ENCODE results near the gene EXTL2.
"Not testable (repeated sequence)": the region's sequence is repeated elsewhere in the genome, so short reads cannot be mapped to it uniquely, and the experiment has no call there.

EXTL2 gene

DNA sequence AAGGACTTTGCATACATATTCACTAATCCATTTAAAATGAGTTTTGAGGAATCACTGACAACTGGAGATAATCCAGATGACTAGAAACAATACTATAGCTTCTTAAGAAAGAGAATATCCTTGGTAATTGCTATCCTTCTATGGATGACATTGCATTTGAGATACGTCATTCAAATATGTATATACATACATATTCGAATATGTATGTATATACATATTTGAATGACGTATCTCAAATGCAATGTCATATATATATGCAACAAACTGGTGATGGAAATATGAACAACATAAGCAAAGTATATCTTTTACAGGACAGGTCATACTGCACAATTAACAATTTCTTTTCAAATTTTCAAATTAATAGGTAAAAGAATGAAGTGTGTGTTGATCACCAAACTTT is 41.7 kb downstream of the EXTL2 start:
- no peak for DNase-seq

GRCh38 chr1:100851726-100852125 is 42.9 kb downstream of the EXTL2 start:
- DNase-seq = no peak

DNA sequence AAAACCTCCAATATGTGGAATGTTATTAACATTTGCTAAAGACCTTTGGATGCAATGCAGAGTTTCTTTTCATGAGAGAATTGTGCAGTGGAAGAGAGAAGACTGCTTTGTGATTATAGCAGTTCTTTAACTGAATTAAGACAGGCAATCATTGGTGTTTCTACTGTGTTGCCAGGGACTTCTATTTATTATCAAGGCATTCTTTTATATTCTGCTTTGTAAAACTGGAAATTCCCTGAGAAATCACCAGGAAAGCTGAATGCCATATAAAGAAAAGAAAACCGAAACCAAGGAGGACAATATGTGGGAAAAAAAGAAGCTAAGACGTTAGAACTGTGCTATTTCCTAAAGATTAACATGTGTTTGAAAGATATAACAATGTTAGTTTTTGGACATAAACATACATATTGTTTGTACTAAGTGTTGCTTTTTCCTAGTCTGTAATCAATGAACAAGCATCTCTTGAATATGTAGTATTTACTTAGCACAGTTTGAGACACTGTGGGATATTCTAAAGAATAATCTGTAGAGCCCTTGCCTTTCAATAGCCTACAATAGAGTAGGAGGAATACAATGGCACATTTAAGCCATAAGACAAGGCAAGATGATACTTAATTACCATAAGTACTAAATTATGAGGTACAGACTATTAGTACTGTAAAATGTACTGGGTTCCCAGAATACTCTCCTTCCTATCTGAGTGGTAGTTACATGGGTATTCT is 47.1 kb downstream of the EXTL2 start:
- no peak for DNase-seq

DNA sequence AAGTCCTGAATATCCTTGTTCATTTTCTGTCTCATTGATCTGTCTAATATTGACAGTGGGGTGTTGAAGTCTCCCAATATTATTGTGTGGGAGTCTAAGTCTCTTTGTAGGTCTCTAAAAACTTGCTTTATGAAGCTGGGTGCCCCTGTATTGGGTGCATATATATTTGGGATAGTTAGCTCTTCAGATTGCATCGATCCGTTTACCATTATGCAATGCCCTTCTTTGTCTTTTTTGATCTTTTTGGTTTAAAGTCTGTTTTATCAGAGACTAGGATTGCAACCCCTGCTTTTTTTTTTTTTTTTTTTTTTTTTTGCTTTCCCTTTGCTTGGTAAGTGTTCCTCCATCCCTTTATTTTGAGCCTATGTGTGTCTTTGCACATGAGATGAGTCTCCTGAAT is 51.5 kb downstream of the EXTL2 start:
- DNase-seq = not testable (repeated sequence)

GRCh38 chr1:100835866-100836842 is 58.5 kb downstream of the EXTL2 start:
- DNase-seq = no peak

- peak; percentile 26 to 55 for DNase-seq
Measured at GRCh38 chr1:100834777-100835660, 59.6 kb downstream of the EXTL2 start.

GRCh38 chr1:100832694-100833428 is 61.8 kb downstream of the EXTL2 start:
- DNase-seq = no peak

DNA sequence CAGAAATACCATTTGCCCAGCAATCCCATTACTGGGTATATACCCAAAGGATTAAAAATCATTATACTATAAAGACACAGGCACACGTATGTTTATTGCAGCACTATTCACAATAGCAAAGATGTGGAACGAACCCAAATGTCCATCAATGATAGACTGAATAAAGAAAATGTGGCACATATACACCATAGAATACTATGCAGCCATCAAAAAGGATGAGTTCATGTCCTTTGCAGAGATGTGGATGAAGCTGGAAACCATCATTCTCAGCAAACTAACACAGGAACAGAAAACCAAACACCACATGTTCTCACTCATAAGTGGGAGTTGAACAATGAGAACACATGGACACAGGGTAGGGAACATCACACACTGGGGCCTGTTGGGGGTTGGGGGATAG is 69.0 kb downstream of the EXTL2 start:
- not testable (repeated sequence) for DNase-seq
